Smooth muscle cell (in vitro differentiated cells): ENCODE data around the gene CDK10. TPM values are rescaled to one million over a fixed set of nuclear protein-coding genes. Genes with fewer than 3 reads are reported as not detected.
"Not testable (repeated sequence)": the region's sequence is repeated elsewhere in the genome, so short reads cannot be mapped to it uniquely, and the experiment has no call there.

Source experiments
- DNase-seq: peaks from one replicate; lab custom pipeline; 2025; ENCODE audit not compliant: unreplicated experiment; lab: John Stamatoyannopoulos, UW
- H2AFZ ChIP-seq: fragments of 200-600 bp; sonication (generic); 2 replicates; pipeline ENCODE4 v1.6.0; 2016; ENCODE audit warnings: antibody characterized with exemption, low read depth, mild to moderate bottlenecking
- H3F3A ChIP-seq: fragments of 200-600 bp; sonication (generic); 2 replicates; pipeline ENCODE4 v1.6.0; 2017; ENCODE audit warnings: antibody characterized with exemption, low read depth
- H3K27ac ChIP-seq: fragments of 200-600 bp; sonication (generic); 2 replicates; pipeline ENCODE4 v1.5.1; 2016; ENCODE audit warnings: low read depth, mild to moderate bottlenecking
- H3K27me3 ChIP-seq: fragments of 200-600 bp; sonication (generic); 2 replicates; pipeline ENCODE4 v1.6.1; 2016; ENCODE audit warnings: low read depth, mild to moderate bottlenecking
- H3K36me3 ChIP-seq: fragments of 200-600 bp; sonication (generic); 2 replicates; pipeline ENCODE4 v1.5.1; 2016; ENCODE audit warnings: low read depth
- H3K4me1 ChIP-seq: fragments of 200-600 bp; sonication (generic); 2 replicates; pipeline ENCODE4 v1.5.1; 2016; ENCODE audit warnings: low read depth
- H3K4me2 ChIP-seq: fragments of 200-600 bp; sonication (generic); 2 replicates; pipeline ENCODE4 v1.6.0; 2016; ENCODE audit warnings: mild to moderate bottlenecking
- H3K4me3 ChIP-seq: fragments of 200-600 bp; sonication (generic); 2 replicates; pipeline ENCODE4 v1.5.1; 2016; ENCODE audit warnings: mild to moderate bottlenecking
- H3K79me2 ChIP-seq: fragments of 200-600 bp; sonication (generic); 2 replicates; pipeline ENCODE4 v1.6.0; 2016; ENCODE audit warnings: low read depth, mild to moderate bottlenecking
- H3K9ac ChIP-seq: fragments of 200-600 bp; sonication (generic); 2 replicates; pipeline ENCODE4 v1.6.0; 2016; ENCODE audit warnings: low read depth
- H3K9me3 ChIP-seq: fragments of 200-600 bp; sonication (generic); replicated peaks from 2 replicates; pipeline ENCODE4 v1.5.1; 2016; ENCODE audit warnings: low read depth
- H4K20me1 ChIP-seq: fragments of 200-600 bp; sonication (generic); 2 replicates; pipeline ENCODE4 v1.6.0; 2016; ENCODE audit warnings: low read depth
- CTCF ChIP-seq: fragments of 200-600 bp; sonication (generic); IDR thresholded peaks from 2 replicates; pipeline ENCODE4 v1.5.1; 2017; ENCODE audit warnings: borderline replicate concordance, mild to moderate bottlenecking, antibody characterized with exemption; ENCODE audit not compliant: insufficient read depth, poor library complexity, severe bottlenecking
- WGBS: methylation state at CpG from one replicate; pipeline ENCODE4 v1.1.7; 2016; ENCODE audit warnings: low lambda C conversion rate; 5-methylcytosine and 5-hydroxymethylcytosine counted together
- polyA plus RNA-seq: library from polyadenylated mRNA; unstranded; fragments of >200 nt; fragmentation: Nextera tagmentation; extraction: Ambion mirVana; gene quantifications from 2 replicates; pipeline ENCODE4 v1.2.1, GENCODE V29; 2016
- total RNA-seq: library from RNA; depleted of rRNA; stranded (reverse); fragments of >200 nt; gene quantifications from 2 replicates; pipeline ENCODE4 v1.2.3, GENCODE V29; 2014

Gene CDK10
- total and polyA plus RNA-seq, 2 experiments from 2014 or later = 24.4 to 77.0 TPM

GRCh38 chr16:89667000-89667399 lies 19.5 kb upstream of the CDK10 start:
- 61% methylated on average over 7 of the region's 7 CpGs for WGBS

GRCh38 chr16:89667633-89668032 lies 18.9 kb upstream of the CDK10 start:
- H3F3A ChIP-seq = no peaks in the 10 kb centered on the region
- no peaks in the 10 kb centered on the region for H3K4me1 ChIP-seq
- no peak overlapping the region for H3K27ac ChIP-seq
- H4K20me1 ChIP-seq = no peaks in the 10 kb centered on the region
- H3K9ac ChIP-seq = no peak overlapping the region
- 84% methylated on average over 9 of the region's 9 CpGs for WGBS
- H3K4me3 ChIP-seq = no peak overlapping the region
- no peak for DNase-seq
- H3K4me2 ChIP-seq = no peak overlapping the region
- H3K79me2 ChIP-seq = no peaks in the 10 kb centered on the region
- H3K27me3 ChIP-seq = no peaks in the 10 kb centered on the region
- no peaks in the 10 kb centered on the region for H3K36me3 ChIP-seq
- no peaks in the 10 kb centered on the region for H3K9me3 ChIP-seq
- no peak for TF ChIP-seq CTCF
- no peak overlapping the region for H2AFZ ChIP-seq

More at GRCh38 chr16:89667000-89667399, 19.5 kb upstream of the CDK10 start:
- not testable (repeated sequence) for H3K9me3 ChIP-seq, H3K4me2 ChIP-seq, H3F3A ChIP-seq, H3K27me3 ChIP-seq, H3K27ac ChIP-seq, H3K4me1 ChIP-seq, H2AFZ ChIP-seq, H3K9ac ChIP-seq, H3K36me3 ChIP-seq, H3K79me2 ChIP-seq, H4K20me1 ChIP-seq, H3K4me3 ChIP-seq, DNase-seq
- TF ChIP-seq CTCF = peak; percentile 28

- no peak for DNase-seq
- Histone ChIP-seq H3K9me3 (no peaks in the 10 kb centered on the region), H3K9ac (no peak overlapping the region), H3K27ac (no peak overlapping the region), H3K27me3 (no peaks in the 10 kb centered on the region), H3K4me3 (no peak overlapping the region), H3K36me3 (no peaks in the 10 kb centered on the region), H3F3A (no peaks in the 10 kb centered on the region), H2AFZ (no peak overlapping the region), H3K4me1 (no peaks in the 10 kb centered on the region), H4K20me1 (no peaks in the 10 kb centered on the region), H3K79me2 (no peaks in the 10 kb centered on the region), H3K4me2 (no peak overlapping the region)
- WGBS = 97% methylated on average over 5 of the region's 5 CpGs
- no peak for TF ChIP-seq CTCF
Observed at GRCh38 chr16:89668790-89669158, 17.7 kb upstream of the CDK10 start.

GRCh38 chr16:89669755-89670154 lies 16.7 kb upstream of the CDK10 start:
- Histone ChIP-seq H3K4me2 (no peak overlapping the region), H3F3A (no peaks in the 10 kb centered on the region), H3K9me3 (no peaks in the 10 kb centered on the region), H3K4me3 (no peak overlapping the region), H3K79me2 (no peaks in the 10 kb centered on the region), H4K20me1 (no peaks in the 10 kb centered on the region), H3K9ac (no peak overlapping the region), H2AFZ (no peak overlapping the region), H3K36me3 (no peaks in the 10 kb centered on the region), H3K4me1 (no peaks in the 10 kb centered on the region), H3K27ac (no peak overlapping the region), H3K27me3 (no peaks in the 10 kb centered on the region)
- 88% methylated on average over 9 of the region's 13 CpGs for WGBS
- no peak for TF ChIP-seq CTCF
- no peak for DNase-seq
